Gastrocnemius medialis (tissue), 4 donors: ENCODE measurements around the gene CEP170B.

Experiments
- POLR2A ChIP-seq, 2 donors: fragments of 450-650 bp; IDR thresholded peaks; one replicate each; pipeline ENCODE4 v1.6.1; 2017; ENCODE audit warnings: antibody characterized with exemption in 2 of 2, mild to moderate bottlenecking in 2 of 2, moderate library complexity in 2 of 2
- TF ChIP-seq, protein P1 (sequence below), 5 experiments: fragments of 450-650 bp in 3 of 5; fragments of 200-600 bp in 2 of 5; sonication (generic) in 2 of 5; IDR thresholded peaks in 4 of 5; conservative IDR thresholded peaks in 1 of 5; 1 replicate in 4 of 5; 2 replicates in 1 of 5; pipeline ENCODE4 v1.5.1; 2016 to 2019; ENCODE audit warnings: antibody characterized with exemption in 5 of 5, mild to moderate bottlenecking in 3 of 5, moderate library complexity in 3 of 5

DNA sequence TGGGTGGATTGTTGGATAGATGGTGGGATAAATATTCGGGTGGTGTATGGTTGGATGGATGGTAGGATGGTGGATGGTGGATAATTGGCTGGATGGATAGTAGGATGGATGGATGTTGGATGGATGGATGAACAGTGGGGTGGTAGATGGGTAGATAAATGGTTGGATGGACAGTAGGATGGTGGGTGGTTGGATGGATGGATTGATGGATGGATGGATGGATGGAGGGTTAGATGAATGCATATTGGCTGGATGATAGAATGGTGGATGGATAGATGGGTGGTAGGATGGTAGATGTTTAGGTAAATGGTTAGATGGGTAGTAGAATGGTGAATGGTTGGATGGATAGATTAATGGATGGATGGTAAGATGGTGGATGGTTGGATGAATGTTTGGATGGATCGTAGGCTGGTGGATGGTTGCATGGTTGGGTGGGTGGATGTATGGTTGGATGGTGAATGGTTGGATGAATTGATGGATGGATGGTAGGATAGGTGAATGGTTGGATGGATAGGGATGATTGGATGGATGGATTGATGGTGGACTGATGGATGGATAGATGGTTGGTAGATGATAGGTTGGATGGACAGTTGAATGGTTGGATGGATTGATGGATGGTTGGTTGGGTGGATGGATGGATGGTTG is 40.6 kb upstream of the CEP170B start:
- TF ChIP-seq, protein P1, sequence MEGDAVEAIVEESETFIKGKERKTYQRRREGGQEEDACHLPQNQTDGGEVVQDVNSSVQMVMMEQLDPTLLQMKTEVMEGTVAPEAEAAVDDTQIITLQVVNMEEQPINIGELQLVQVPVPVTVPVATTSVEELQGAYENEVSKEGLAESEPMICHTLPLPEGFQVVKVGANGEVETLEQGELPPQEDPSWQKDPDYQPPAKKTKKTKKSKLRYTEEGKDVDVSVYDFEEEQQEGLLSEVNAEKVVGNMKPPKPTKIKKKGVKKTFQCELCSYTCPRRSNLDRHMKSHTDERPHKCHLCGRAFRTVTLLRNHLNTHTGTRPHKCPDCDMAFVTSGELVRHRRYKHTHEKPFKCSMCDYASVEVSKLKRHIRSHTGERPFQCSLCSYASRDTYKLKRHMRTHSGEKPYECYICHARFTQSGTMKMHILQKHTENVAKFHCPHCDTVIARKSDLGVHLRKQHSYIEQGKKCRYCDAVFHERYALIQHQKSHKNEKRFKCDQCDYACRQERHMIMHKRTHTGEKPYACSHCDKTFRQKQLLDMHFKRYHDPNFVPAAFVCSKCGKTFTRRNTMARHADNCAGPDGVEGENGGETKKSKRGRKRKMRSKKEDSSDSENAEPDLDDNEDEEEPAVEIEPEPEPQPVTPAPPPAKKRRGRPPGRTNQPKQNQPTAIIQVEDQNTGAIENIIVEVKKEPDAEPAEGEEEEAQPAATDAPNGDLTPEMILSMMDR (IDR thresholded peaks at IDR 0.05 in 4 of 5, conservative IDR thresholded peaks at IDR 0.05 in 1 of 5), result no peak
- no peak for TF ChIP-seq POLR2A (IDR thresholded peaks at IDR 0.05)
